ENCODE measurements around the gene IGSF6. TPM values are rescaled to one million over a fixed set of nuclear protein-coding genes. Genes with fewer than 3 reads are reported as not detected.
"Not testable (repeated sequence)": the region's sequence is repeated elsewhere in the genome, so short reads cannot be mapped to it uniquely, and the experiment has no call there.

IGSF6 gene
- total RNA-seq, 4 donors from 2014 or later = 0.30 to 0.71 (median 0.51) TPM

DNA sequence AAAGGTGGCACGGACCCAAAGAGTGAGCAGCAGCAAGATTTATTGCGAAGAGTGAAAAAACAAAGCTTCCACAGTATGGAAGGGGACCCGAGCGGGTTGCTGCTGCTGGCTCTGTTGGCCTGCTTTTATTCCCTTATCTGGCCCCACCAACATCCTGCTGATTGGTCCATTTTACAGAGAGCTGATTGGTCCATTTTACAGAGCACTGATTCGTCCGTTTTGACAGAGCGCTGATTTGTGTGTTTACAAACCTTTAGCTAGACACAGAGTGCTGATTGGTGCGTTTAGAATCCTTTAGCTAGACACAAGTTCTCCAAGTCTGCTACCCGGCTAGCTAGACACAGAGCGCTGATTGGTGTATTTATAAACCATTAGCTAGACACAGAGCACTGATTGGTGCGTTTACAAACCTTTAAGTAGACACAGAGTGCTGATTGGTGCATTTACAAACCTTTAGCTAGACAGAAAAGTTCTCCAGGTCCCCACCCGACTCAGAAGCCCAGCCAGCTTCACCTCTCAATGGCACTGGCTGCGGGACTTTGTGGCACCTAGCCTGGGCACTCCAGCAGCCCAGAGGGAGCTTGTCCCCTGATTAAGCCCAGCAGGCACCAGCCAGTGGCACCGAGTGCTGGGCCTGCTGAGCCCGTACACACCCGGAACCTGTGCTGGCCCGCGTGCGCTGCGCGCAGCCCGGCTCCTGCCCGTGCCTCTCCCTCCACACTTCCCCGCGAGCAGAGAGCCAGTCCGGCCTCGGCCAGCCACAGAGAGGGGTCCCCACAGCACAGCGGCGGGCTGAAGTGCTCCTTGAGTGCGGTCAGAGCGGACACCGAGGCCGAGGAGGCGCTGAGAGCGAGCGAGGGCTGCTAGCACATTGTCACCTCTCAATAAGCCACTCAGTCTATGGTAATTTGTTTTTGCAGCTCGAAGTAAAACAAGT lies 15.1 kb downstream of the IGSF6 start:
- 94 to 95% methylated on average over 36 to 37 of the region's 37 CpGs for WGBS, 2 donors
- H3K4me3 ChIP-seq (ENCODE audit: low read depth, poor library complexity, severe bottlenecking) = no peak overlapping the region
- intact Hi-C loops (cut with DNase I; ENCODE audit: low total_unique reads) = no loop called here
- DNase-seq (ENCODE audit: low spot score in 2 of 2) = no peak
- no peak for TF ChIP-seq CTCF (IDR thresholded peaks at IDR 0.05)

- DNase-seq (ENCODE audit: low spot score in 2 of 2); H3K4me3 ChIP-seq (ENCODE audit: low read depth, poor library complexity, severe bottlenecking); intact Hi-C loops (cut with DNase I; ENCODE audit: low total_unique reads): not testable (repeated sequence)
- 93 to 99% methylated on average over 9 of the region's 9 CpGs for WGBS, 2 donors
These were observed 16.7 kb downstream of the IGSF6 start for GRCh38 chr16:21635694-21636093.

DNA sequence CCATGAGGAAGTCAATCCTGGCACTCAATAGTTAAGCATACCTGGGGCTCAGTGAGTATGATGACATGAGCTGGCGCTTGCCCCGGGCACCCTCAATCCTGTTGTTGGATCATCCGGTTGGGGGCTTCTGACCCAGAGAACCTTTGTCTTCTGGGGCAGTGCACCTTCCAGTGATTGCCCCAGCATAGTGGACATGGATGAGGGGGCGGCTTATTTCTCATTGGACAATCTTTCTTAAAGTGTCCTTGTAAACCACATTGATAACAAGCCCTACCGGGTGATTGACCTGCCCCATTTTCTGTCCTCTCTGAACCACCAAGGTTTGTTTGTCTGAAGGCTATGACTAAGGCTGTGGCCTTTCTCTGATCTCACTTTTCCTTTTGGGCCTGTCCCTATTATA lies 18.2 kb downstream of the IGSF6 start:
- intact Hi-C loops (cut with DNase I; ENCODE audit: low total_unique reads) = no loop called here
- TF ChIP-seq POLR2A (IDR thresholded peaks at IDR 0.05) (no peak), CTCF (IDR thresholded peaks at IDR 0.05) (no peak)
- no peak for DNase-seq (ENCODE audit: low spot score in 2 of 2)
- H3K4me3 ChIP-seq (ENCODE audit: low read depth, poor library complexity, severe bottlenecking) = no peak overlapping the region
- 86 to 90% methylated on average over 5 of the region's 5 CpGs for WGBS, 2 donors

DNA sequence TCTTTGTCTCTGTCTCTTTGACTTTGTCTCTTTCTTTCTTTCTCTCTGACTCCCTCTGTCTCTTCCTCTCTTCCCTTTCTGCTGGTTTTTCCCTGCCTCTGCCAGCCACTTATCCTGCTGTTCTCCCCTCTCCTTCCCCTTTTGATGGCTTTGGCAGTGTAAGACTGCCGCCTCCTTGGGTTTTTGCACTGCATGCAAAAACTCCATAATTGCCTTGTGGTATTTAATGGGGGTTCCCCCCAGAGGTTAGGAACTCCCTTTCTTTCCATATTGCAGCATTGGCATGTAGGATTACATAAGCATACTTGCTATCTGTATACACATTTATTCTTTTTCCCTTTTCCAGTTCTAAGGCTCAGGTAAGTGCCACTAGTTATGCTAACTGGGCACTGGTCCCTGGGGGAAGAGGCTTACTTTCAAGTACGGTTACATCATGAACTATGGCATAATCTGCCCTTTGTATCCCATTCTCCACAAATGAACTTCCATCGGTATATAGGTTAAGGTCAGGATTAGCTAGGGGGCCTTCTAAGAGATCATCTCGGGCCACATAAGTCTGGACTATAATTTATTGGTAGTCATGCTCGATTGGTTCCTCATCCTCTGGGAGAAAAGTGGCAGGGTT lies 20.3 kb downstream of the IGSF6 start:
- intact Hi-C loops (cut with DNase I; ENCODE audit: low total_unique reads); H3K4me3 ChIP-seq (ENCODE audit: low read depth, poor library complexity, severe bottlenecking); DNase-seq (ENCODE audit: low spot score in 2 of 2): not testable (repeated sequence)
- 64 to 72% methylated on average over 5 of the region's 5 CpGs for WGBS, 2 donors

DNA sequence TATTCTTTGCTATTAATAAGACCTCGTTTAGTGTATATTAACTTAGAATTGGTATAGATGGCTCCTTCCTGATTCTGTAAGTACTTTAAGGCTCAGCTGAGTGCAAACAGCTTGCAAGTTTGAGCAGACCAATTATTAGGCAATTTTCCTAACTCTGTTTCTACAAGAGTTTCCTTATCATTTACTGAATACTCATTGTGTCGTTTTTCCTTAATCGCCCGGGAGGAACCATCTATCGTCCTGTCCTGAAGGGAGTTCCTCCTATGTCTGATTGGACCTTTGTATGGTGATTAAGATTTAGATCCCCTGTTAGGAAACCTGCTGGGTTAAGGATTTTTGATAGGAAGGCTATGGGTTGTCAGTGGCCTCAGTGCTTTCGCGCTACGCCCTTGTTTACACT lies 21.0 kb downstream of the IGSF6 start:
- WGBS, 2 donors = 57 to 64% methylated on average over 8 of the region's 8 CpGs
- intact Hi-C loops (cut with DNase I; ENCODE audit: low total_unique reads); DNase-seq (ENCODE audit: low spot score in 2 of 2); H3K4me3 ChIP-seq (ENCODE audit: low read depth, poor library complexity, severe bottlenecking): not testable (repeated sequence)

DNA sequence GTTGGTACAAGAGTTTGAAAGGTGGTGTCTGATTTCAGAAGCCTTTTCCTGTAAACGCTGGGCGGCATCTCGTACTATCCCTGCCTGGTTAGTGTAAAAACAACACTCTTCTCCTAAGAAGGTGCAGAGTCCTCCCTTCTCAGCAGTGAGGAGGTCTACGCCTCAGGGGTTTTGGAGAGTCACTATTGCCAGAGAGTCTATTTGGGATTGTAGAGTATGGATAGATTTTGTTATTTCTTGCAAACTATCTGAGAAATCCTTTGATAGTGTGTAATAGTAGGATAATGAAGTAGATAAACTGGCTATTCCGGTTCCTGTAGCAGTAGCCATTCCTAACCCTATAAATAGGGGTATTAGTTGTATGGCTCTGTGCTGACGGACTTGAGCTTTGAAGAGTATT lies 21.5 kb downstream of the IGSF6 start:
- WGBS, 2 donors = 50 to 58% methylated on average over 6 of the region's 6 CpGs

DNA sequence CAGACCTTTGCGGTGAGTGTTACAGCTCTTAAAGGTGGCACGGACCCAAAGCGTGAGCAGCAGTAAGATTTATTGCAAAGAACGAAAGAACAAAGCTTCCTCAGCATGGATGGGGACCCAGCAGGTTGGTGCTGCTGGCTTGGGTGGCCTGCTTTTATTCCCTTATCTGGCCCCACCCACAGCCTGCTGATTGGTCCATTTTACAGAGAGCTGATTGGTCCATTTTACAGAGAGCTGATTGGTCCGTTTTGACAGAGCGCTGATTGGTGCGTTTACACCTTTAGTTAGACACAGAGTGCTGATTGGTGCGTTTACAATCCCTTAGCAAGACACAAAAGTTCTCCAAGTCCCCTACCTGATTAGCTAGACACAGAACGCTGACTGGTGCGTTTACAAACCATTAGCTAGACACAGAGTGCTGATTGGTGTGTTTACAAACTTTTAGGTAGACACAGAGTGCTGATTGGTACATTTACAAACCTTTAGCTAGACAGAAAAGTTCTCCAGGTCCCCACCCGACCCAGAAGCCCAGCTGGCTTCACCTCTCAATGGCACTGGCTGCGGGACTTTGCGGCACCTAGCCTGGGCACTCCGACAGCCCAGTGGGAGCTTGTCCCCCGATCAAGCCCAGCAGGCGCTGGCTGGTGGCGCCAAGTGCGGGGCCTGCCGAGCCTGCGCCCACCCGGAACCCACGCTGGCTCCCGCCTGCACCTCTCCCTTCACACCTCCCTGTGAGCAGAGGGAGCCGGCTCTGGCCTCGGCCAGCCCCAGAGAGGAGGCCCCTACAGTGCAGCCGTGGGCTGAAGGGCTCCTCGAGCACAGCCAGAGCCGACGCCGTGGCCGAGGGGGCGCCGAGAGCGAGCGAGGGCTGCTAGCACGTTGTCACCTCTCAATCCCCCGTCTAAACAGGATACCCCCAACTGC lies 22.5 kb downstream of the IGSF6 start:
- DNase-seq (ENCODE audit: low spot score in 2 of 2); intact Hi-C loops (cut with DNase I; ENCODE audit: low total_unique reads); H3K4me3 ChIP-seq (ENCODE audit: low read depth, poor library complexity, severe bottlenecking): not testable (repeated sequence)
- WGBS, 2 donors = 98% methylated on average over 36 to 37 of the region's 37 CpGs

More for the DNA sequence above, 21.5 kb downstream of the IGSF6 start:
- DNase-seq (ENCODE audit: low spot score in 2 of 2); intact Hi-C loops (cut with DNase I; ENCODE audit: low total_unique reads); H3K4me3 ChIP-seq (ENCODE audit: low read depth, poor library complexity, severe bottlenecking): not testable (repeated sequence)

GRCh38 chr16:21628772-21629171 lies 23.6 kb downstream of the IGSF6 start:
- no peak overlapping the region for H3K4me3 ChIP-seq (ENCODE audit: low read depth, poor library complexity, severe bottlenecking)
- TF ChIP-seq CTCF (IDR thresholded peaks at IDR 0.05) (no peak), POLR2A (IDR thresholded peaks at IDR 0.05) (no peak)
- intact Hi-C loops (cut with DNase I; ENCODE audit: low total_unique reads) = no loop called here
- no peak for DNase-seq (ENCODE audit: low spot score in 2 of 2)
- 66 to 70% methylated on average over 5 of the region's 5 CpGs for WGBS, 2 donors

Data from lower leg skin (tissue), 4 donors.